Measurements from ENCODE around the gene PER3. TPM values are rescaled to one million over a fixed set of nuclear protein-coding genes. Genes with fewer than 3 reads are reported as not detected.

Gene PER3
- total and polyA plus RNA-seq, 10 of the 15 experiments (the other 5 are each of a cell fraction or from before 2014, with no cell fraction given) = 0.06 to 0.64 (median 0.13) TPM; not detected in 1

DNA sequence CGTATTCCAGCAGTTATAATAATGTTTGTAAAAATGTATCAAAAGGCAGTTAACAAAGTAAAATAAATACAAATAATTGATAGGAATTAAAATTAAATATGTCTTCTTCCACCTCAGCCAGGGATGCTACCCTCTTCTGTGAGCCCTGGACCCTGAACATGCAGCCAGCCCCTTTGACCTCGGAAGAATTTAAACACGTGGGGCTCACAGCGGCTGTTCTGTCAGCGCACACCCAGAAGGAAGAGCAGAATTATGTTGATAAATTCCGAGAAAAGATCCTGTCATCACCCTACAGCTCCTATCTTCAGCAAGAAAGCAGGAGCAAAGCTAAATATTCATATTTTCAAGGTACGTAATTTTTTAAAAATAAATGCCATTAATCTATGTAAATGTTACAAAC is 42.3 kb downstream of the PER3 start:
- H3K36me3 ChIP-seq (ENCODE audit: control insufficient read depth in 2 of 2, insufficient read depth in 2 of 2, low read length in 1 of 2) = no peaks in the 10 kb centered on the region
- no TSS peak for BruUV-seq (replicated peaks)
- no peaks in the 10 kb centered on the region for H3K79me2 ChIP-seq (ENCODE audit: control insufficient read depth, insufficient read depth, low read length)
- H3K4me3 ChIP-seq = no peak overlapping the region
- TF ChIP-seq, protein P1, sequence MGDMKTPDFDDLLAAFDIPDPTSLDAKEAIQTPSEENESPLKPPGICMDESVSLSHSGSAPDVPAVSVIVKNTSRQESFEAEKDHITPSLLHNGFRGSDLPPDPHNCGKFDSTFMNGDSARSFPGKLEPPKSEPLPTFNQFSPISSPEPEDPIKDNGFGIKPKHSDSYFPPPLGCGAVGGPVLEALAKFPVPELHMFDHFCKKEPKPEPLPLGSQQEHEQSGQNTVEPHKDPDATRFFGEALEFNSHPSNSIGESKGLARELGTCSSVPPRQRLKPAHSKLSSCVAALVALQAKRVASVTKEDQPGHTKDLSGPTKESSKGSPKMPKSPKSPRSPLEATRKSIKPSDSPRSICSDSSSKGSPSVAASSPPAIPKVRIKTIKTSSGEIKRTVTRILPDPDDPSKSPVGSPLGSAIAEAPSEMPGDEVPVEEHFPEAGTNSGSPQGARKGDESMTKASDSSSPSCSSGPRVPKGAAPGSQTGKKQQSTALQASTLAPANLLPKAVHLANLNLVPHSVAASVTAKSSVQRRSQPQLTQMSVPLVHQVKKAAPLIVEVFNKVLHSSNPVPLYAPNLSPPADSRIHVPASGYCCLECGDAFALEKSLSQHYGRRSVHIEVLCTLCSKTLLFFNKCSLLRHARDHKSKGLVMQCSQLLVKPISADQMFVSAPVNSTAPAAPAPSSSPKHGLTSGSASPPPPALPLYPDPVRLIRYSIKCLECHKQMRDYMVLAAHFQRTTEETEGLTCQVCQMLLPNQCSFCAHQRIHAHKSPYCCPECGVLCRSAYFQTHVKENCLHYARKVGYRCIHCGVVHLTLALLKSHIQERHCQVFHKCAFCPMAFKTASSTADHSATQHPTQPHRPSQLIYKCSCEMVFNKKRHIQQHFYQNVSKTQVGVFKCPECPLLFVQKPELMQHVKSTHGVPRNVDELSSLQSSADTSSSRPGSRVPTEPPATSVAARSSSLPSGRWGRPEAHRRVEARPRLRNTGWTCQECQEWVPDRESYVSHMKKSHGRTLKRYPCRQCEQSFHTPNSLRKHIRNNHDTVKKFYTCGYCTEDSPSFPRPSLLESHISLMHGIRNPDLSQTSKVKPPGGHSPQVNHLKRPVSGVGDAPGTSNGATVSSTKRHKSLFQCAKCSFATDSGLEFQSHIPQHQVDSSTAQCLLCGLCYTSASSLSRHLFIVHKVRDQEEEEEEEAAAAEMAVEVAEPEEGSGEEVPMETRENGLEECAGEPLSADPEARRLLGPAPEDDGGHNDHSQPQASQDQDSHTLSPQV (IDR thresholded peaks at IDR 0.05) = no peak
- no peak for TF ChIP-seq EP300 (IDR thresholded peaks at IDR 0.05; ENCODE audit: borderline replicate concordance in 1 of 2, control insufficient read depth in 1 of 2, low read depth in 2 of 2, low read length in 2 of 2)
- TF ChIP-seq JUNB (IDR thresholded peaks at IDR 0.05) = no peak
- ATAC-seq (no peak), FAIRE-seq (no peak), DNase-seq (ENCODE audit: low read depth, low spot score) (no peak)
- no peaks in the 10 kb centered on the region for H3K27me3 ChIP-seq (replicated peaks in 1 of 2; ENCODE audit: control insufficient read depth in 2 of 2, insufficient read depth in 2 of 2, low read length in 1 of 2)
- no peaks in the 10 kb centered on the region for H4K20me1 ChIP-seq (ENCODE audit: control insufficient read depth, insufficient read depth)
- peaks cover 4% of the 10 kb centered on the region for H3K4me1 ChIP-seq (ENCODE audit: control insufficient read depth, insufficient read depth, low read length)
- POLR2A ChIA-PET = no interaction called here
- WGBS (ENCODE audit: insufficient coverage, insufficient replicate concordance, low lambda C conversion rate, missing lambda C conversion rate) = 52% methylated on average over 7 of the region's 7 CpGs
- CTCF ChIA-PET = no interaction called here
- H3K4me2 ChIP-seq (ENCODE audit: control insufficient read depth, insufficient read depth) = no peak overlapping the region
- SMC1A ChIA-PET (ENCODE audit: uncharacterized antibody, unreplicated experiment) = no interaction called here
- RAD21 ChIA-PET (ENCODE audit: unreplicated experiment) = no interaction called here
- H3K9me3 ChIP-seq (replicated peaks; ENCODE audit: control insufficient read depth, insufficient read depth, low read length) = no peaks in the 10 kb centered on the region
- intact Hi-C loops (cut with micrococcal nuclease; ENCODE audit: unreplicated experiment) = no loop called here
- H3K27ac ChIP-seq (ENCODE audit: control insufficient read depth, insufficient read depth) = no peak overlapping the region
- H2AFZ ChIP-seq (ENCODE audit: control insufficient read depth, low read depth, low read length) = no peak overlapping the region
- in situ Hi-C loops (cut with MboI) = no loop called here
- no peak overlapping the region for H3K9ac ChIP-seq (ENCODE audit: control insufficient read depth, insufficient read depth, low read length)
